CD4-positive, alpha-beta T cell (primary cell): ENCODE measurements around the gene KRT1. TPM values are rescaled to one million over a fixed set of nuclear protein-coding genes. Genes with fewer than 3 reads are reported as not detected.

Experiments used
- ATAC-seq: fragments of 200-7000 bp; cut with Tn5 transposase; one replicate; pipeline ENCODE4 v1.10.0; 2022; ENCODE audit warnings: mild to moderate bottlenecking; ENCODE audit not compliant: poor library complexity
- CTCF ChIA-PET: fragments of 350-600 bp; sonication (Branson Sonifier 250); formaldehyde crosslinking; loops from one replicate; lab custom pipeline; 2021; ENCODE audit warnings: antibody characterized with exemption, inconsistent platforms; lab: Charles Lee
- POLR2A ChIA-PET: fragments of 350-600 bp; sonication (Branson Sonifier 250); formaldehyde crosslinking; loops from one replicate; lab custom pipeline; 2021; ENCODE audit warnings: antibody characterized with exemption, inconsistent platforms; lab: Charles Lee
- DNase-seq, 14 experiments: peaks; one replicate each; pipeline ENCODE4 v3.0.0-alpha.2; 2013 to 2020; ENCODE audit warnings: mixed read lengths in 2 of 14
- H3K27ac ChIP-seq, 2 donors: one replicate each; pipeline versions ENCODE4 v1.5.1 to v1.7.0; 2013; ENCODE audit warnings: low read length in 2 of 2, low read depth in 1 of 2, mild to moderate bottlenecking in 1 of 2
- H3K27me3 ChIP-seq, 2 experiments: 1 replicate in 1 of 2; 2 replicates in 1 of 2; pipeline versions ENCODE4 v1.6.1 to v1.7.0; 2013; ENCODE audit warnings: low read length in 2 of 2, control low read depth in 1 of 2, mild to moderate bottlenecking in 1 of 2, moderate library complexity in 1 of 2; ENCODE audit not compliant: insufficient read depth in 2 of 2, control insufficient read depth in 1 of 2
- H3K36me3 ChIP-seq: one replicate; pipeline ENCODE4 v1.6.1; 2013; ENCODE audit warnings: low read length, control low read depth; ENCODE audit not compliant: insufficient read depth
- H3K4me1 ChIP-seq: one replicate; pipeline ENCODE4 v1.6.1; 2013; ENCODE audit warnings: low read length, control low read depth; ENCODE audit not compliant: insufficient read depth
- H3K4me3 ChIP-seq: one replicate; pipeline ENCODE4 v1.5.1; 2013; ENCODE audit warnings: mild to moderate bottlenecking, low read length, moderate library complexity
- H3K9me3 ChIP-seq, 2 experiments: 1 replicate in 1 of 2; 2 replicates in 1 of 2; pipeline versions ENCODE4 v1.6.1 to v1.7.0; 2013; ENCODE audit warnings: low read length in 2 of 2, mild to moderate bottlenecking in 2 of 2, control low read depth in 1 of 2, moderate library complexity in 1 of 2; ENCODE audit not compliant: control insufficient read depth in 1 of 2, insufficient read depth in 1 of 2
- H3K27ac Mint-ChIP-seq: one replicate; pipeline ENCODE4 v1.8.0; 2020; ENCODE audit warnings: mixed read lengths
- H3K27me3 Mint-ChIP-seq: one replicate; pipeline ENCODE4 v1.8.0; 2021; ENCODE audit warnings: mixed read lengths
- H3K36me3 Mint-ChIP-seq: one replicate; pipeline ENCODE4 v1.8.0; 2021; ENCODE audit warnings: low read depth, mixed read lengths
- H3K4me1 Mint-ChIP-seq: one replicate; pipeline ENCODE4 v1.8.0; 2021; ENCODE audit warnings: low read depth, mixed read lengths
- H3K4me3 Mint-ChIP-seq: one replicate; pipeline ENCODE4 v1.8.0; 2020; ENCODE audit warnings: mild to moderate bottlenecking, mixed read lengths
- H3K9me3 Mint-ChIP-seq: one replicate; pipeline ENCODE4 v1.8.0; 2020; ENCODE audit warnings: mixed read lengths
- CTCF ChIP-seq: fragments of 200-600 bp; IDR thresholded peaks from one replicate; pipeline ENCODE4 v1.8.0; 2022; ENCODE audit warnings: antibody characterized with exemption, mild to moderate bottlenecking
- intact Hi-C, 2 experiments: fragments of 100-400 bp; cut with DNase I in 1 of 2; cut with micrococcal nuclease in 1 of 2; formaldehyde crosslinking; loops; one replicate each; pipeline versions ENCODE4 v1.15.1 to v1.9.0; 2023 to 2025; cut with DNase I, micrococcal nuclease
- total RNA-seq, 174 experiments: library from RNA in 2 of 174; stranded (reverse) in 2 of 174; gene quantifications; one replicate each; pipeline ENCODE4 v1.2.3 and lab custom pipeline; 2021 to 2026

KRT1 gene
- total RNA-seq, 2 experiments from 2014 or later, result 3.9 to 4.0 TPM

- ChIA-PET CTCF (no interaction called here), POLR2A (no interaction called here)
- Mint-ChIP-seq H3K36me3 (no peaks in the 10 kb centered on the region), H3K9me3 (no peaks in the 10 kb centered on the region), H3K4me1 (peaks cover 36% of the 10 kb centered on the region), H3K4me3 (no peak overlapping the region), H3K27ac (no peak overlapping the region), H3K27me3 (no peaks in the 10 kb centered on the region)
- Histone ChIP-seq H3K27ac (no peak overlapping the region), H3K36me3 (no peaks in the 10 kb centered on the region), H3K27me3 (no peaks in the 10 kb centered on the region), H3K9me3 (no peaks in the 10 kb centered on the region), H3K4me1 (peaks cover 8% of the 10 kb centered on the region), H3K4me3 (no peak overlapping the region)
- DNase-seq (no peak), ATAC-seq (no peak)
- TF ChIP-seq CTCF, result no peak
- intact Hi-C loops, result no loop called here
These were observed 20.8 kb downstream of the KRT1 start for GRCh38 chr12:52659395-52659794.

- H3K4me1 Mint-ChIP-seq, result peaks cover 43% of the 10 kb centered on the region
- H3K27ac ChIP-seq, result no peak overlapping the region
These were observed 22.0 kb downstream of the KRT1 start for GRCh38 chr12:52658196-52658595.

GRCh38 chr12:52657250-52657902 is 22.8 kb downstream of the KRT1 start:
- no peaks in the 10 kb centered on the region for H3K27me3 Mint-ChIP-seq
- DNase-seq (no peak), ATAC-seq (no peak)
- H3K4me3 Mint-ChIP-seq, result no peak overlapping the region
- intact Hi-C loops, result no loop called here
- POLR2A ChIA-PET, result interaction anchor here (2.5 kb wide), 1 partner anchor 71 kb away, joined by 8 read pairs; no protein-coding TSS in a partner anchor
- no peaks in the 10 kb centered on the region for H3K9me3 Mint-ChIP-seq
- no peaks in the 10 kb centered on the region for H3K36me3 Mint-ChIP-seq
- no peaks in the 10 kb centered on the region for H3K9me3 ChIP-seq
- no peak for TF ChIP-seq CTCF
- CTCF ChIA-PET, result no interaction called here
- H3K4me3 ChIP-seq, result no peak overlapping the region
- peaks cover 5% of the 10 kb centered on the region for H3K4me1 ChIP-seq
- peaks cover 45% of the 10 kb centered on the region for H3K4me1 Mint-ChIP-seq
- no peak overlapping the region for H3K27ac ChIP-seq
- H3K27me3 ChIP-seq, result no peaks in the 10 kb centered on the region
- H3K27ac Mint-ChIP-seq, result no peak overlapping the region
- H3K36me3 ChIP-seq, result no peaks in the 10 kb centered on the region

More at GRCh38 chr12:52658196-52658595, 22.0 kb downstream of the KRT1 start:
- no peaks in the 10 kb centered on the region for H3K27me3 Mint-ChIP-seq
- no peaks in the 10 kb centered on the region for H3K9me3 Mint-ChIP-seq
- no peak overlapping the region for H3K27ac Mint-ChIP-seq
- ATAC-seq (no peak), DNase-seq (no peak)
- Histone ChIP-seq H3K4me3 (no peak overlapping the region), H3K27me3 (no peaks in the 10 kb centered on the region), H3K9me3 (no peaks in the 10 kb centered on the region), H3K4me1 (peaks cover 8% of the 10 kb centered on the region), H3K36me3 (no peaks in the 10 kb centered on the region)
- no peaks in the 10 kb centered on the region for H3K36me3 Mint-ChIP-seq
- ChIA-PET CTCF (no interaction called here), POLR2A (no interaction called here)
- no peak overlapping the region for H3K4me3 Mint-ChIP-seq
- no peak for TF ChIP-seq CTCF
- intact Hi-C loops, result no loop called here
